Endothelial cell of umbilical vein (primary cell): Measurements from ENCODE around the gene BSPRY. TPM values are rescaled to one million over a fixed set of nuclear protein-coding genes. Genes with fewer than 3 reads are reported as not detected.

ENCODE experiments used
- BruUV-seq: library from RNA; stranded (reverse); fragments of 400-500 nt; replicated peaks from 2 replicates; lab custom pipeline; 2021; lab: Mats Ljungman, UMichigan
- CTCF ChIA-PET: fragments of 300-600, 350-600 bp; sonication (Branson Sonifier 250); formaldehyde crosslinking; loops from one replicate; lab custom pipeline; 2021; ENCODE audit warnings: antibody characterized with exemption, inconsistent platforms; lab: Charles Lee
- POLR2A ChIA-PET: fragments of 300-600, 350-600 bp; sonication (Branson Sonifier 250); formaldehyde crosslinking; loops from one replicate; lab custom pipeline; 2021; ENCODE audit warnings: antibody characterized with exemption, inconsistent platforms; lab: Charles Lee
- DNase-seq: peaks from one replicate; pipeline ENCODE4 v3.0.0-alpha.2; 2011; ENCODE audit warnings: low read depth, low spot score
- FAIRE-seq: peaks from 2 replicates; lab custom pipeline; 2011; peaks lifted over from hg19 to GRCh38; lab: Jason Lieb, UNC
- H2AFZ ChIP-seq: 2 replicates; pipeline ENCODE4 v1.6.0; 2012; ENCODE audit warnings: low read depth, low read length, control low read depth, inconsistent platforms
- H3K27ac ChIP-seq: 2 replicates; pipeline ENCODE4 v1.5.1; 2011; ENCODE audit warnings: low read depth, mild to moderate bottlenecking, control low read depth, low read length, moderate library complexity; ENCODE audit not compliant: insufficient read depth
- H3K27me3 ChIP-seq, 2 experiments: 2 replicates each; pipeline versions ENCODE4 v1.6.0 to v1.6.1; 2011; ENCODE audit warnings: low read length in 2 of 2, mixed read lengths in 1 of 2; ENCODE audit not compliant: control insufficient read depth in 2 of 2, insufficient read depth in 2 of 2
- H3K36me3 ChIP-seq, 2 experiments: 2 replicates in 1 of 2; 3 replicates in 1 of 2; pipeline ENCODE4 v1.5.1; 2011; ENCODE audit warnings: low read length in 2 of 2, mild to moderate bottlenecking in 1 of 2, moderate library complexity in 1 of 2; ENCODE audit not compliant: control insufficient read depth in 2 of 2, insufficient read depth in 2 of 2; ENCODE audit errors: extremely low read depth in 1 of 2
- H3K4me1 ChIP-seq: 3 replicates; pipeline ENCODE4 v1.5.1; 2011; ENCODE audit warnings: mild to moderate bottlenecking, low read length; ENCODE audit not compliant: control insufficient read depth, insufficient read depth; ENCODE audit errors: extremely low read depth
- H3K4me2 ChIP-seq: 2 replicates; pipeline ENCODE4 v1.6.1; 2011; ENCODE audit warnings: low read length, control low read depth, mixed read lengths; ENCODE audit not compliant: insufficient read depth
- H3K4me3 ChIP-seq, 3 experiments: fragments of 200-600 bp in 1 of 3; sonication (generic), shearing (Covaris generic) in 1 of 3; replicated peaks in 1 of 3; 2 replicates each; pipeline ENCODE4 v1.5.1; 2011 to 2016; ENCODE audit warnings: control low read depth in 3 of 3, low read length in 3 of 3, mild to moderate bottlenecking in 2 of 3, inconsistent platforms in 1 of 3, low read depth in 1 of 3, moderate library complexity in 1 of 3; ENCODE audit not compliant: insufficient read depth in 1 of 3
- H3K79me2 ChIP-seq: 2 replicates; pipeline ENCODE4 v1.6.0; 2012; ENCODE audit warnings: low read length, inconsistent platforms; ENCODE audit not compliant: control insufficient read depth, insufficient read depth
- H3K9ac ChIP-seq: replicated peaks from 2 replicates; pipeline ENCODE3; 2011; ENCODE audit warnings: low read length, control low read depth; ENCODE audit not compliant: insufficient read depth; ENCODE audit errors: extremely low read depth
- H3K9me1 ChIP-seq: replicated peaks from 3 replicates; pipeline ENCODE4 v1.6.0; 2011; ENCODE audit warnings: mild to moderate bottlenecking, low read length; ENCODE audit not compliant: control insufficient read depth, insufficient read depth; ENCODE audit errors: extremely low read depth
- H3K9me3 ChIP-seq: replicated peaks from 2 replicates; pipeline ENCODE4 v1.5.1; 2012; ENCODE audit warnings: low read length, inconsistent platforms; ENCODE audit not compliant: control insufficient read depth, insufficient read depth
- H4K20me1 ChIP-seq: replicated peaks from 2 replicates; pipeline ENCODE3; 2011; ENCODE audit warnings: mild to moderate bottlenecking, low read length; ENCODE audit not compliant: control insufficient read depth, insufficient read depth; ENCODE audit errors: extremely low read depth
- EZH2 ChIP-seq: IDR thresholded peaks from 2 replicates; pipeline ENCODE4 v1.6.1; 2012; ENCODE audit warnings: borderline replicate concordance, low read depth, mild to moderate bottlenecking, moderate library complexity, low read length, inconsistent platforms; ENCODE audit not compliant: severe bottlenecking
- FOS ChIP-seq: IDR thresholded peaks from 2 replicates; pipeline ENCODE4 v1.6.1; 2011; ENCODE audit warnings: mild to moderate bottlenecking, low read length, moderate library complexity, borderline replicate concordance; ENCODE audit not compliant: insufficient read depth
- GATA2 ChIP-seq: IDR thresholded peaks from 2 replicates; pipeline ENCODE4 v1.7.0; 2011; ENCODE audit warnings: low read depth, mild to moderate bottlenecking, moderate library complexity, mixed read lengths, low read length; ENCODE audit not compliant: insufficient read length, insufficient read depth
- JUN ChIP-seq: IDR thresholded peaks from 2 replicates; pipeline ENCODE4 v1.6.1; 2011; ENCODE audit warnings: borderline replicate concordance, low read depth; ENCODE audit not compliant: insufficient read length, insufficient read depth
- MYC ChIP-seq: IDR thresholded peaks from one replicate; pipeline ENCODE4 v1.6.1; 2011; ENCODE audit warnings: mild to moderate bottlenecking, low read depth, low read length
- POLR2A ChIP-seq: IDR thresholded peaks from 2 replicates; pipeline ENCODE4 v1.6.1; 2012; ENCODE audit warnings: low read depth, mild to moderate bottlenecking, control low read depth, low read length
- POLR2AphosphoS5 ChIP-seq: IDR thresholded peaks from 2 replicates; pipeline ENCODE4 v1.6.1; 2012; ENCODE audit warnings: low read depth, mild to moderate bottlenecking, control low read depth, low read length, moderate library complexity; ENCODE audit not compliant: insufficient read depth
- dilution Hi-C: fragments of 300-500 bp; cut with MboI; formaldehyde crosslinking; loops from one replicate; pipeline ENCODE4 v1.15.0; 2019; ENCODE audit warnings: low sequenced_read_pairs; ENCODE audit not compliant: extremely low pct_ligation_motif_present
- intact Hi-C: fragments of 100-400 bp; cut with micrococcal nuclease; formaldehyde crosslinking; loops from one replicate; pipeline ENCODE4 v1.10.0; 2022
- polyA plus RNA-seq, 4 experiments: library from polyadenylated mRNA; depleted of rRNA in 3 of 4; stranded (reverse) in 3 of 4; unstranded in 1 of 4; fragments of >200 nt; gene quantifications; 2 replicates each; pipeline versions ENCODE4 v1.2.1 to v1.2.3, GENCODE V29; 2011 to 2012; ENCODE audit warnings: missing spikeins in 1 of 4
- total RNA-seq: library from RNA; stranded (reverse); gene quantifications from 2 replicates; pipeline ENCODE4 v1.2.3, GENCODE V29; 2021
- TF ChIP-seq, protein P1 (sequence below): IDR thresholded peaks from 2 replicates; pipeline ENCODE4 v1.6.1; 2011; ENCODE audit not compliant: insufficient read depth, insufficient read length
- TF ChIP-seq, protein P2 (sequence below), 2 donors: IDR thresholded peaks; 1 replicate in 1 of 2; 2 replicates in 1 of 2; pipeline ENCODE4 v1.5.1; 2011; ENCODE audit warnings: low read length in 2 of 2, mild to moderate bottlenecking in 2 of 2, moderate library complexity in 2 of 2, control low read depth in 1 of 2, inconsistent platforms in 1 of 2, low read depth in 1 of 2; ENCODE audit not compliant: insufficient read depth in 1 of 2; ENCODE audit errors: extremely low read depth in 1 of 2

The BSPRY gene
- total and polyA plus RNA-seq, 2 donors (not counting 3 experiments of a cell fraction or from before 2014, with no cell fraction given), result not detected

DNA sequence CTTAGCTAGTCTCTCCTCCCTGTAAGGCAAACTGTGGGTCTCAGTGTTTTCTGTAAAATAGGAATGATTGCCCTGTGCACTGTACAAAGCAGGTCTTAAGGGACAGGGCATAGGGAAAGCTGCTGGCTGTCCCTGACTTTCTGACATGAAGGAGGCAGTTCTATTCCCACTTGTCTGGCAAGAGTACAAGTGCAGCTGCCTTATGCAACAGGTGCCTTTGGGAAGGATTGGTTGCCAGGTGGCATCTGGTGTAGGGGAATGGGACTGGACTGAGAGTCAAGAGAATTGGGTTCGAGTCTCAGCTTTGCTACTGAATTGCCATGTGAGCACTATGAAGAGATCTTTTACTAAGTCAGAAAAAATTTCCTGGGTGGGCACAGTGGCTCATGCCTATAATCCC is 10.0 kb downstream of the BSPRY start:
- no TSS peak for BruUV-seq
- H3K9ac ChIP-seq, result no peak overlapping the region
- DNase-seq, result no peak
- no peaks in the 10 kb centered on the region for H3K79me2 ChIP-seq
- no peak for TF ChIP-seq POLR2A
- TF ChIP-seq, protein P1, sequence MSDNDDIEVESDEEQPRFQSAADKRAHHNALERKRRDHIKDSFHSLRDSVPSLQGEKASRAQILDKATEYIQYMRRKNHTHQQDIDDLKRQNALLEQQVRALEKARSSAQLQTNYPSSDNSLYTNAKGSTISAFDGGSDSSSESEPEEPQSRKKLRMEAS, result no peak
- TF ChIP-seq POLR2AphosphoS5, result no peak
- TF ChIP-seq JUN, result no peak
- H3K4me1 ChIP-seq, result no peaks in the 10 kb centered on the region
- no peak overlapping the region for H3K4me3 ChIP-seq
- H3K27ac ChIP-seq, result no peak overlapping the region
- no peaks in the 10 kb centered on the region for H3K36me3 ChIP-seq
- no peak overlapping the region for H3K4me2 ChIP-seq
- dilution Hi-C loops (no loop called here), intact Hi-C loops (no loop called here)
- H4K20me1 ChIP-seq, result no peaks in the 10 kb centered on the region
- H2AFZ ChIP-seq, result no peak overlapping the region
- no peaks in the 10 kb centered on the region for H3K9me3 ChIP-seq
- POLR2A ChIA-PET, result no interaction called here
- peaks cover 6 to 10% of the 10 kb centered on the region in 2 experiments for H3K27me3 ChIP-seq
- CTCF ChIA-PET, result interaction anchor here (0.9 kb wide), 1 partner anchor 11 kb away, joined by 3 read pairs; no protein-coding TSS in a partner anchor
- H3K9me1 ChIP-seq, result no peaks in the 10 kb centered on the region
- no peak for FAIRE-seq

DNA sequence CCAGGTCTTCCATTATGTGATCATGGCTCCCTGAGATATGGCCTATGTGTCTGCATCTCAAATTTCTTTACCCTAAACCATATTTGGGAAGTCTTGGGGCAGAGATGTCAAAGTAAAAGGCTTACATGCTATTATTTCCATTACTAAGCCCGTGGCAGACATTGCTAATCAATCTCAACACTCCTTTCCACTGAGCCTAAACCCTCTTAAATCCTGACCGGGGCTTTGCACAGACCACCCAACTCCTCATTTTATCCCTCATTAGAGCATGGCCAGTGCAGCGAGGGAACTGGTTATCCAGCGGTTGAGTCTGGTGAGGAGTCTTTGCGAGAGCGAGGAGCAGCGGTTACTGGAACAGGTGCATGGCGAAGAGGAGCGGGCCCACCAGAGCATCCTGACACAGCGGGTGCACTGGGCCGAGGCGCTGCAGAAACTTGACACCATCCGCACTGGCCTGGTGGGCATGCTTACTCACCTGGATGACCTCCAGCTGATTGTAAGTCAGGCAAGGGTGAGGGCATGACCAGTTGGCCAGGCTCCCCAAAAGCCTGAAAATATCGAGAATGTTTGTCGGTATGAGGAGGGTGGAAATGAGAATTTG is 11.0 kb downstream of the BSPRY start:
- Histone ChIP-seq H3K36me3 (no peaks in the 10 kb centered on the region), H3K27ac (no peak overlapping the region), H3K4me3 (no peak overlapping the region), H3K4me1 (no peaks in the 10 kb centered on the region), H3K9me3 (no peaks in the 10 kb centered on the region), H2AFZ (no peak overlapping the region), H3K9ac (no peak overlapping the region), H3K9me1 (no peaks in the 10 kb centered on the region), H3K27me3 (peaks cover 5 to 10% of the 10 kb centered on the region in 2 experiments), H4K20me1 (no peaks in the 10 kb centered on the region), H3K4me2 (no peak overlapping the region), H3K79me2 (no peaks in the 10 kb centered on the region)
- dilution Hi-C loops, result no loop called here
- POLR2A ChIA-PET, result no interaction called here
- no peak for DNase-seq
- FAIRE-seq, result no peak
- CTCF ChIA-PET, result no interaction called here
- TF ChIP-seq JUN (no peak), GATA2 (no peak), EZH2 (no peak), MYC (no peak), FOS (no peak), POLR2A (no peak), POLR2AphosphoS5 (no peak)
- TF ChIP-seq, protein P2, sequence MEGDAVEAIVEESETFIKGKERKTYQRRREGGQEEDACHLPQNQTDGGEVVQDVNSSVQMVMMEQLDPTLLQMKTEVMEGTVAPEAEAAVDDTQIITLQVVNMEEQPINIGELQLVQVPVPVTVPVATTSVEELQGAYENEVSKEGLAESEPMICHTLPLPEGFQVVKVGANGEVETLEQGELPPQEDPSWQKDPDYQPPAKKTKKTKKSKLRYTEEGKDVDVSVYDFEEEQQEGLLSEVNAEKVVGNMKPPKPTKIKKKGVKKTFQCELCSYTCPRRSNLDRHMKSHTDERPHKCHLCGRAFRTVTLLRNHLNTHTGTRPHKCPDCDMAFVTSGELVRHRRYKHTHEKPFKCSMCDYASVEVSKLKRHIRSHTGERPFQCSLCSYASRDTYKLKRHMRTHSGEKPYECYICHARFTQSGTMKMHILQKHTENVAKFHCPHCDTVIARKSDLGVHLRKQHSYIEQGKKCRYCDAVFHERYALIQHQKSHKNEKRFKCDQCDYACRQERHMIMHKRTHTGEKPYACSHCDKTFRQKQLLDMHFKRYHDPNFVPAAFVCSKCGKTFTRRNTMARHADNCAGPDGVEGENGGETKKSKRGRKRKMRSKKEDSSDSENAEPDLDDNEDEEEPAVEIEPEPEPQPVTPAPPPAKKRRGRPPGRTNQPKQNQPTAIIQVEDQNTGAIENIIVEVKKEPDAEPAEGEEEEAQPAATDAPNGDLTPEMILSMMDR (IDR thresholded peaks at IDR 0.05; ENCODE audit: extremely low read depth in 1 of 2, insufficient read depth in 1 of 2, low read depth in 1 of 2, low read length in 2 of 2), result no peak
- TF ChIP-seq, protein P1, result no peak
- BruUV-seq, result no TSS peak
- intact Hi-C loops, result no loop called here
